Kidney glomerular epithelial cell (primary cell): ENCODE data around the gene SIMC1.

ENCODE experiments used
- DNase-seq: peaks from one replicate; lab custom pipeline; 2025; lab: John Stamatoyannopoulos, UW

SIMC1 gene

GRCh38 chr5:176389135-176390123 lies 151.2 kb downstream of the SIMC1 start:
- peak; percentile 49 for DNase-seq

DNA sequence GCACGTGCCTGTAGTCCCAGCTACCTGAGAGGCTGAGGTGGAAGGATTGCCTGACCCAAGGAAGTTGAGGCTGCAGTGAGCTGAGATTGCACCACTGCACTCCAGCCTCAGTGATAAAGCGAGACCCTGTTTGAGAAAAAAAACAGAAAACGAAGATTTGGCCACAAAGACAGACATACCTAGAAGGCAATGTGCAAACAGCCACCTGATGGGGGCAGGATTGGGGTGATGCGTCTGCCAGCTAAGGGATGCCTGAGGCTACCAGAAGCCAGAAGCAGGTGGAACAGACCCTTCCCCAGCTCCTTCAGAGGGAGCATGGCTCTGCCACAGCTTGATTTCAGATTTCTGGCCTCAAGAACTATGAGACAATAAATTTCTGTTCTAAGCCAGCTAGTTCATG lies 153.3 kb downstream of the SIMC1 start:
- DNase-seq = no peak

DNA sequence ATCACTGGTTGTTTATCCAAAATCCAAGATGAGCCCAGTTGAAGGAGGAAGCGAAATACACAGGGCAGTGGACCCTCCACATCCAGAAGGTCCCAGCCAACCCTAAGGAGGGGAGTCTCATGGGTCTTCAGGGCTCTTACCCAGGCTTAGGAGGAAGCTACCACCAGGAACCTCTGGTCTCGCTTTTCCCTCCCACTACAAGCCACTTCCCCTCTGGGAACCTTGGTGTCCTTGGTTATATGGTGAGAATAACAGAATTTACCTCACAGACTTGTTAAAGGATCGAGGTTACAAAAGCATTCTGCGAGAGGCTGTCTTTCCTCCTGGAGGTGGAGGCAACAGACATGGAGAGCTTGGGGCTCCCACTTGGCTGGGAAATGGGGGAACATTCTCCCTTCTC lies 153.8 kb downstream of the SIMC1 start:
- DNase-seq = no peak

DNA sequence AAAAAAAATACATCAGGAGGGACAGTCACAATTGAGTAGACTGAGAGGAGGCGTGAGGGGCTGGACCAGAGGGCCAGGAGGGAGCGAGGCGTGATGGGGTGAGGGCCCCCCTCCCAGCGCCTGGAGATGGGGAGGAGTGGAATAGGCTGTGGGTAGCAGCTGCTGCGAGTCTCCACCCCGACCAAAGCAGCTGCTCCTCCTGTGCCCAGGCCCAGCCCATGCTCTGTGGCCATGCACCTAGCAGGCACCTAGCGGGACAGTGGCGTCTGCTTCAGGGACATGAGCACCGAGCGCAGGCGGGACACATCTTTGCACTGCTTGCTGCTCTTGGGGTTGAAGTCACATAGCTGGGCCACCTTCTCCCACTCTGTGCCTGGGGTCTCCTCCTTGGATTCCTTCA lies 154.3 kb downstream of the SIMC1 start:
- no peak for DNase-seq

- DNase-seq = no peak
Measured at GRCh38 chr5:176394096-176394495, 155.9 kb downstream of the SIMC1 start.

GRCh38 chr5:176394881-176395675 lies 156.9 kb downstream of the SIMC1 start:
- DNase-seq = no peak
